Superior temporal gyrus (tissue), 1 donor: ENCODE measurements around the gene SLIT3.

Experiments used
- DNase-seq: peaks from one replicate; pipeline ENCODE4 v3.0.0-alpha.2; 2016; ENCODE audit errors: extremely low spot score

Gene SLIT3

GRCh38 chr5:168992016-168992415 is 308.9 kb downstream of the SLIT3 start:
- no peak for DNase-seq

DNA sequence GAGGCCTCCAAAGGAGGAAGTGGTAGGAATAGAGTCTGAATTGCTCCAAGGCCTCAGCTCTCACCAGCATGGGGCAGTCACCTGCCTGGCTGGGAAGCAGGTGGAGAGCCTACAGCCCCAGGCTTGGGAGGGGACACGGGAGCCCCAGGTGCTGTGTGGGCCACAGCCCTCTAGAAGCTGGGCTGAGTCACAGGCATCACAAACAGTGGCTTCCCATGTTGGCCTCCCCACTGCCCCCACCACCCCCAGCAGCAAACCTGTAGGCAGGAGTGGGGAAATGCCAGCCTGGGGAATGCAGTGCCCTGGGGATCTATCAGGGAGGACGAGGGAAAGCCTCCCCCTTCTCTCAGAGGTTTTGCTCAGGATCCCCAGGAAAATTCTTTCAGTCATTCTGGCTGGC is 309.6 kb downstream of the SLIT3 start:
- no peak for DNase-seq

- DNase-seq: no peak
Measured at GRCh38 chr5:168990679-168991078, 310.3 kb downstream of the SLIT3 start.

DNA sequence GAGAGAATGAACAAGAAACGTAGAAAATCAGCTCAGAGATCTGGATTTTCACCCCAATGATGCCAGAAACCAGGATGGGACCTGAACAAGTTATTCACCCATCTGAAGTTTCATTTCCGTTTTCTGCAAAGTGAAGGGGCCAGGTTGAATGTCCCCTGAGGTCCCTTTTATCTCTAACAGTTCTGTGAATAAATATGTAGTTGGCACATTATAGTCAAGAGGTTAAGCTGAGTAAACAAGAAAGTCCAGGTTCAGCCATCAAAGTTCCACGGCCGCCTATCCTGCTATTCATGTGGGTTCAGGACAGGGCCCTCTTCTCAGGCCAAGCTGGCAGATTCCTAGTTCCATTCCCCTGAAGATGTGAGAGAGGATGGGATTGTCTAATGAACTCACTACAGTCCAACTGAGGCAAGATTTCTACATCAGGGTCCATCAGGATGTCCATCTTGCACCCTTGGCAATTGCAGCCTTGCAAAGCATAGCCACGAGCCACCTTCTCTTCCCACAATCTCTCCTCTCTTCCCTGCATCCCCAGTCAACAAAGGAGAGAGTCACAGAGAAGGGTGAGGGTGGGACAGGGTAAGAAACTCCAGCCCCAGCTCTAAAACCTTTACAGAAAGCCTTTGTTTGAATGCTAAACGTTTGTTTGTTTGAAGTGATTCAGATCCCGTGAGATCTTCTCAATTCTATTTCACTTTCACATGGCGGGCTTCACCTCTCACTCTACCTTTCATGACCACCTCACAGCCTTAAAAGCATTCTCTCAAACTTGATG is 311.0 kb downstream of the SLIT3 start:
- DNase-seq: no peak

GRCh38 chr5:168988699-168989098 is 312.2 kb downstream of the SLIT3 start:
- DNase-seq: no peak

DNA sequence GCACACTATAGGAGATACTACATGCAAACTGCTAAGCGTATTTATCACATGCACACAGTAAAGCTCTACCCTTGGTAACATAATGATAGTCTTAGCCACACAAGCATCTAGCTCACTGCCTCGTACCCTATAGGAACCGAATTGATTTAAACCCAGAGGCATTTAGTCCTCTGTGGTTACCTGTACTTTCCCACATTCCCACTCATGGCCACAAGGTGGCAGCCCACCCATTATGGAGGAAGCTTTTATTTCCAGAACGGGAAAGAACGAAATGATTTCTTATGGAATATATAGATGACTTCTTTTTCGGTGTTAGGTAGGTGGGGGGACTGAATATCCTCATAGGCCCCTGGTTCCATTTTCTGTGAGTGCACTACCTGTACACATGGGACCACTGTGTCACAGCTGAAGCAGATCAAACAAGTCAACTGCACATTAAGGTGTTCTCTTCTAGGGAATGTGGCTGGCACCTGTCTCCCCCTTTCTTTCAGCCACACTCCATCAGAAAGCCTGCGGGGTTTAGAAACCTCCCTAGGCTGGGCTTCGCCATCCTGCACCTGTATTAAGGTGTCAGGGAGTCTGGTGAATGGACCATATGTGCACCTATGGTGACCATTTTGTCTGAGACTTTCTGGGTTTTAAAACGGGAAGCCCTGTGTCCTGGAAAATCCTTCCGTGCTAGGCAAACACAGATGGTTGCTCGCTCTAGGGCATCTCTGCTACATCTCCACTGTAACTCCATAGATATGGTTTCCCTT is 313.2 kb downstream of the SLIT3 start:
- peak; percentile 93 for DNase-seq

DNA sequence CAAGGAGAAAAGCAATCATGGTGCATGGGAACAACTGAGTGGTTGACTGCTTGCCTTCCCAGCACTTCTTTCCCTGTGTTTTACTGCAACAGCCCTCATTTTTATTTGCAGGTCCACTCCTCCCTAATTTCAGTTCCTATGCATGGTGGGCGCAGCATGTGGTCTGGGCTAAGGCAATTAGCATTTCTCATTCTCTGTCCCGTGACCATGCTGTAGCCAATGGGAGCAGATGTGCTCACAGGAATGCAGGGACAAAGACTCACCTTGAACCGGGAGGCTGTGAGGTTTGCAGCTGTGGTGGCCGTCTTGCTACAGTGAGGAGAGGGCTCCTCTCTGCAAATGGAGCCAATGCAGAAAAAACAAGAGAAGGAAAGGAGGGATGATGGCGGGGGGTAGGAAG is 315.5 kb downstream of the SLIT3 start:
- no peak for DNase-seq

- DNase-seq: no peak
Measured at GRCh38 chr5:168984135-168984675, 316.7 kb downstream of the SLIT3 start.

- DNase-seq: no peak
Measured at GRCh38 chr5:168979135-168979534, 321.8 kb downstream of the SLIT3 start.

GRCh38 chr5:168978500-168978899 is 322.4 kb downstream of the SLIT3 start:
- DNase-seq: no peak

GRCh38 chr5:168978015-168978414 is 322.9 kb downstream of the SLIT3 start:
- no peak for DNase-seq

- DNase-seq: no peak
Measured at GRCh38 chr5:168976311-168976970, 324.5 kb downstream of the SLIT3 start.

DNA sequence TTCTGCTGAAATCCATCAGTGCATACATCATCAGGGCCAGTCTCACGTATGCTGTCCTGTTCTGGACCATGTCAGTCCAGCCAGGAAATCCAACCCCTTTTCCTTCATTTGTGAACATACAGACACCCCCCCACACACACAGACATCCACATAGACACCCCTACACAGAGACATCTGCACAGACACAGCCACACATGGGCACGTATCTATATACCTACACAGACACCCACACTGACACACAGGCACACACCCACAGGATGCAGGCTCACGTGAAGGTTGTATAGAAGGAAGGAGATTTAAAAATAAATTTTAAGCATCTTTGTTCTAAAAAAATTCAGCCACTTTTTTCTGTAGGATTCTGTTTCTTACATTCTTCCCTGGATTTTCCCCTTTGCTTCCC is 325.6 kb downstream of the SLIT3 start:
- DNase-seq: no peak

DNA sequence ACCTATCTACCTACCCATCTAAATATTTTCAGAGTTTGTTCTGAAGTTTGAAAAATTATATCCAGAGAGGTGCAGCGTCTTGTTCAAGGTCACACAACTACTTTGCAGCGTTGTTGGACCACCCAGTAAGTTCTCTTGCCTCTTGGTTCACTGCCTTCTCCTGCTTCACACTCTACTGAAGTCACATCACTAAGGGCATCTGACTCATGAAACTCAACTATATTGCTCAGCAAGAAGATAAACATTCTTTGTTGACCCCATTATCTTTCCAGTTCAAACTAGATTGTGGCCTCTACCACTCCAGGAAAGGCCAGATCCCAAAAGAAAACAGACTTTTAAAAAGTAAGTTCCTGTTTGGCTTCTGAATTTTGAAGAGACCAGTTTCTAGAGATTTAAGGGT is 326.9 kb downstream of the SLIT3 start:
- no peak for DNase-seq

DNA sequence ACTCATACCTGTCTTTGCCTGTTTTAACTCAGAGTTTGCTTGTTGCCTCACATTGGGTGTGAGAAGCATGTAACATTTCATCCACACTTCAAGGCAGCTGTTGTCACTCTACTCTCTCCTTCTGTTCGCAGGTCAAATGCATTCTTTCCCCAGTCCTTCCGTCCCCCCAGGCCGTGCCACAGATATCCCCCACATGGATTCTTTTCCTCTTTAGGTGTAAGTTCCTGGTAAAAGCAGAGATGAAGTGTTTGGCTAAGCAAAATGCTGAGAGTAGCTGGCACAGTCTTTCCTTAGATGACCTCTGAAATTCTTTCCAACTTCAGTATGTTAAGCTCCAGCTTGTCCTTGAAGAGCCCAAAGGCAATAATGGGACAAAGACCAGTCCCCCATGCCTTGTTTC is 328.2 kb downstream of the SLIT3 start:
- DNase-seq: no peak

DNA sequence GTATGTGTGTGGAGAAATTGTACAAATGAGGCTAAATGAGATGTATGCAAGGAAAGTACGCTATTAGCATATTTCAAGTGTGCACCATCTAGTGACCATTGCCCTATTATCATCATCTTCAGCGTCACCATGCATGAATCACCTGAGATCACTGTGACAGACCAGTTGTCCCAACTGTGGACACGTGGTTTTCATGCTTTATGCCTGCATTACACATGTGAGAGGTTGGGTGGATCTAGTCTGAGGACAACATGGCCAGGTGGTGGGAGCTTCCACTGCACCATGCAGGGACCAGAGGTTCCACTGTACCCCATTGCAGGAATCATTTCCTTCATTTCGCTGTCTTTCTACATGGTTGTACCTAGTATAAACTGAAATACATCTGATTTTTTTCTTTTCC is 329.8 kb downstream of the SLIT3 start:
- DNase-seq: no peak

DNA sequence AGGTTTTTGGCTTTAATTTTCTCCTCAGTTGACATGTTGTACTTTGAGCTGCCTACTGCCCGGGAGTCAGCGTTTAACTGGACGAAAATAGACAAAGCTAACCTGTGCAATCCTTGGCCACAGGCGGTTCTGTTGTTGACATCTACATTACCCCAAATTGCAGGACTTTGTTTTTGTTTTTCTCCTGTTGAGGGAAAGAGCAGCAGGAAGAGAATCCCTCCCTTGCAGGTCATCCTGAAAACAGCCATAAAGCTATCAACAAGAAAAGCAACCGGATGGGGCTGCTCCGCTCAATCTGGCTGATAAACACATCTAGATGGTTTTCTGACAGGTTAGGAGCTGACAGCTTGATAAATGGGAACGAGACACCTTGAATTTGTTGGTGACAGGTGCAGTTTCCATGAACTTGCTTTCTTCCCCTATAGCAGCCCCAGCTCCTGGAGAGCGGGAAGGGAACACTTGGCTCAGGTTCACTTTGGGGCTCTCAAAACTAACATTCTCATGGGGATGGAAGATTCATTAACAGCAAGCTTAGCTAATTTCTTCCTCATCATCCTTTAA is 331.5 kb downstream of the SLIT3 start:
- no peak for DNase-seq

DNA sequence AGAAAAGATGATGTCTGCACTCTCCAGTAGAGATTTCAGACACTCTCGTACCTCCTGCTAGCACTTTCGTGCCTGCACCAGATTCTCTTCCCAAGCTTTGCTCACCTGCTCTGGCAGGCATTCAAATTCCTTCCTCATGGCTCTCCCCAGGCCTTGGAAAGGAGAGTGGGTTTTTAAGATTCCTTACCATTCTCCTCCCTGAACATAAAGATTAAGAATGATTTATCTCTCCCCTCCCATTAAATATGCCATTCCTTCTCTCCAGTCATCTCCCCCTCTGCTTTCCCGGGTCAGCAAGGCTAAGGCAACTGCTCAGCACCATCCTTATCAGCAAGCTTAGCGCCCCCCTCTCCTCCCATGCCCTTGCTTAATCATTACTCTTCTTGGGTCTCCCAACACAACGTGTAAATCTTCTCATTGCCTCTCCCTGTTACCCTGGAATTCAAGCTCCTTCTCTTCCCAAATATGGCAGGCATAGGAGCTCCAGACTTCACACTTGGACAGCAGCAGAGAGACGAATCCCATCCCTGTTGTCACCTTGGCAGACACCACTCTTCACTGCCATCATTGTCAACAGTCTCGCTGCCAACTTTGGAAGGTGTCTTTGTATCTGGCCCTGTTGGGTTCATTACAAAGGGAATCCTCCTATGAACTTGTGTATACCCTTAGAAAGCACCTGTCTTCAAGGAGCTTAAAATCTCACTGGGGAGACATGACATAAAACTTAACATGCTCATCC is 332.9 kb downstream of the SLIT3 start:
- DNase-seq: no peak

DNA sequence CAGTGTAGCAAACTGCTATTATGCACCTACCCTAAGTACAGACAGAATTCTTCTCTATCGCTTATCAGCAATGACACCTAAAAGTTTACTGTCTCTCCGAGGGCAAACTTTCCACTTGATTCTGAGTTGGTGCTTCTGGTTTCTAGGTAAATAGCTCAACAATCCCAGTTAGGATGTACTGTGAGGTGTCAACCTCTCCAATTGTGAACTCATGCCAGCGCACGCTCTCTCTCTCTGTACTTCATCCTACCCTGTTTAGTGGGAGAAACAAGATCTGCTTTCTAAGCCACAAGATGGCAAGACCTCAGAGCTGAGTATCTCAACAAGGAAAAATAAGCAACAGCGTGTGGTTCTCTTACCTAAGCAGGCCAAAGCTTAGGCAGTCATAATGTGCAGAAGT is 335.3 kb downstream of the SLIT3 start:
- no peak for DNase-seq

DNA sequence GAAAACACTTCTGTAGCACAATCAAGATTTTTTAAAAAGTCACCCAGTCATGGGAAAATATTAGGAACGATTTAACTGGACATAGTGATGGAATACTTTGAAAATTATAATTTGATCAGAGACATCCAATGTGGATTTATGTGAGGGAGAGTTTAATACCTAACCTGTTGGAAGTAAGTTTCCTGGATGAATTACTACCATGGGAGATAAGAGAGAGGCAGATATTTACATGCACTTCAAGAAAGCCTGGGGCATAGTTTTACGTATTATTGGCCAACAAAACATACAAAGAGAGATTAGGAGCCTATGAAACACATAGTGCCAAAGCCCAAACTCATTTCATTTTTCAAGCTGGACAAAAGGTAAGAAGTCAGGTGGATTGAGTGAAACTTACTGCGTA is 336.8 kb downstream of the SLIT3 start:
- no peak for DNase-seq

- no peak for DNase-seq
Measured at GRCh38 chr5:168962306-168962705, 338.6 kb downstream of the SLIT3 start.

DNA sequence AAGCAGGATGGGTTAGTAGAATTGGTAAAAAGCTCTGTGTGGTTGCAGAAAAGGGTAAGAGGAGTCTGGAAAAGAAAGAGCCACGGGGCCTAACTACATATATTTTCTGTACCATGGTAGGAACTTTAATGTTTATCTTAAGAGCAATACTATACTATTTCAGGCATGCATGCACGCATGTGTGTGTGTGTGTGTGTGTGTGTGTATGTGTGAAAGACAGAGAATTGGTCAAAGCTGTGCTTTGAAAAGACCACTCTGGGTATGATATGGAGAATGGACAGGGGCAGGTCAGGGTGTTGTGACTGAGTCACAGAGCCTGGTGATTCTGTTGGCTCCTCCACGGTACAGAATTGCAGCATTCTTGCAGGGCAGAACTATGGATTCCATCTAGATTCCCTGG is 339.3 kb downstream of the SLIT3 start:
- DNase-seq: no peak
